ENCODE data around the gene CTNNA3.

The CTNNA3 gene

GRCh38 chr10:67011981-67012380 lies 684.0 kb downstream of the CTNNA3 start:
- no peak for DNase-seq (ENCODE audit: low read depth)

- DNase-seq (ENCODE audit: low read depth), result no peak
Measured at GRCh38 chr10:67011480-67011879, 684.5 kb downstream of the CTNNA3 start.

- DNase-seq (ENCODE audit: low read depth), result no peak
Measured at GRCh38 chr10:67005981-67006380, 690.0 kb downstream of the CTNNA3 start.

- no peak for DNase-seq (ENCODE audit: low read depth)
Measured at GRCh38 chr10:67004690-67005089, 691.3 kb downstream of the CTNNA3 start.

GRCh38 chr10:66999762-67000545 lies 696.0 kb downstream of the CTNNA3 start:
- no peak for DNase-seq (ENCODE audit: low read depth)

GRCh38 chr10:66996996-66997395 lies 699.0 kb downstream of the CTNNA3 start:
- DNase-seq (ENCODE audit: low read depth), result no peak

- DNase-seq (ENCODE audit: low read depth), result no peak
Measured at GRCh38 chr10:66990143-66990830, 705.7 kb downstream of the CTNNA3 start.

GRCh38 chr10:66983475-66983818 lies 712.5 kb downstream of the CTNNA3 start:
- no peak for DNase-seq (ENCODE audit: low read depth)

GRCh38 chr10:66982792-66983474 lies 713.1 kb downstream of the CTNNA3 start:
- DNase-seq (ENCODE audit: low read depth), result no peak

GRCh38 chr10:66982053-66982420 lies 714.0 kb downstream of the CTNNA3 start:
- DNase-seq (ENCODE audit: low read depth), result no peak

GRCh38 chr10:66981361-66982052 lies 714.5 kb downstream of the CTNNA3 start:
- no peak for DNase-seq (ENCODE audit: low read depth)

GRCh38 chr10:66980246-66980815 lies 715.7 kb downstream of the CTNNA3 start:
- no peak for DNase-seq (ENCODE audit: low read depth)

- no peak for DNase-seq (ENCODE audit: low read depth)
Measured at GRCh38 chr10:66964946-66965345, 731.0 kb downstream of the CTNNA3 start.

- DNase-seq (ENCODE audit: low read depth), result no peak
Measured at GRCh38 chr10:66958466-66958865, 737.5 kb downstream of the CTNNA3 start.

- DNase-seq (ENCODE audit: low read depth), result no peak
Measured at GRCh38 chr10:66951896-66952295, 744.1 kb downstream of the CTNNA3 start.

- DNase-seq (ENCODE audit: low read depth), result no peak
Measured at GRCh38 chr10:66943590-66943989, 752.4 kb downstream of the CTNNA3 start.

GRCh38 chr10:66942407-66942806 lies 753.6 kb downstream of the CTNNA3 start:
- DNase-seq (ENCODE audit: low read depth), result no peak

- no peak for DNase-seq (ENCODE audit: low read depth)
Measured at GRCh38 chr10:66941491-66941890, 754.5 kb downstream of the CTNNA3 start.

GRCh38 chr10:66940965-66941364 lies 755.0 kb downstream of the CTNNA3 start:
- no peak for DNase-seq (ENCODE audit: low read depth)

GRCh38 chr10:66934711-66935110 lies 761.3 kb downstream of the CTNNA3 start:
- no peak for DNase-seq (ENCODE audit: low read depth)

GRCh38 chr10:66931949-66932343 lies 764.0 kb downstream of the CTNNA3 start:
- DNase-seq (ENCODE audit: low read depth), result no peak

- no peak for DNase-seq (ENCODE audit: low read depth)
Measured at GRCh38 chr10:66931340-66931948, 764.6 kb downstream of the CTNNA3 start.
